OCI-LY1 (cell line): ENCODE measurements around the gene SERF1B.
"Not testable (repeated sequence)": the region's sequence is repeated elsewhere in the genome, so short reads cannot be mapped to it uniquely, and the experiment has no call there.

Experiments
- H2AFZ ChIP-seq: fragments of 200-600 bp; sonication (generic), shearing (Covaris generic); 2 replicates; pipeline ENCODE4 v1.6.0; 2014; ENCODE audit warnings: antibody characterized with exemption, mild to moderate bottlenecking, low read length
- H3F3A ChIP-seq: fragments of 200-600 bp; sonication (generic), shearing (Covaris generic); 2 replicates; pipeline ENCODE4 v1.6.0; 2014; ENCODE audit warnings: mild to moderate bottlenecking, antibody characterized with exemption, low read length, moderate library complexity; ENCODE audit not compliant: insufficient read depth
- H3K27ac ChIP-seq: fragments of 200-600 bp; sonication (generic); 2 replicates; pipeline ENCODE4 v1.5.1; 2014; ENCODE audit warnings: low read length, mixed run types, mild to moderate bottlenecking, low read depth; ENCODE audit not compliant: poor library complexity, severe bottlenecking
- H3K27me3 ChIP-seq: fragments of 200-600 bp; sonication (generic); 2 replicates; pipeline ENCODE4 v1.6.0; 2014; ENCODE audit warnings: antibody characterized with exemption, mild to moderate bottlenecking, low read length, moderate library complexity; ENCODE audit not compliant: insufficient read depth
- H3K36me3 ChIP-seq: fragments of 200-600 bp; sonication (generic); 2 replicates; pipeline ENCODE4 v1.6.1; 2014; ENCODE audit warnings: mild to moderate bottlenecking, antibody characterized with exemption, low read length, moderate library complexity, mixed read lengths; ENCODE audit not compliant: insufficient read depth
- H3K4me1 ChIP-seq: fragments of 200-600 bp; sonication (generic); 2 replicates; pipeline ENCODE4 v1.5.1; 2014; ENCODE audit warnings: mild to moderate bottlenecking, low read length, moderate library complexity; ENCODE audit not compliant: insufficient read depth, severe bottlenecking
- H3K4me2 ChIP-seq: fragments of 200-600 bp; sonication (generic), shearing (Covaris generic); 2 replicates; pipeline ENCODE4 v1.6.1; 2014; ENCODE audit warnings: low read length
- H3K4me3 ChIP-seq: fragments of 200-600 bp; sonication (generic); 2 replicates; pipeline ENCODE4 v1.5.1; 2014; ENCODE audit warnings: low read length, low read depth, mild to moderate bottlenecking, mixed read lengths; ENCODE audit not compliant: poor library complexity, severe bottlenecking
- H3K79me2 ChIP-seq: fragments of 200-600 bp; shearing (Covaris generic); 2 replicates; pipeline ENCODE4 v1.6.1; 2016; ENCODE audit warnings: mixed run types, low read length, mixed read lengths; ENCODE audit not compliant: insufficient read depth
- H3K9ac ChIP-seq: fragments of 200-600 bp; sonication (generic), shearing (Covaris generic); 2 replicates; pipeline ENCODE4 v1.6.1; 2014; ENCODE audit warnings: mild to moderate bottlenecking, low read length, mixed read lengths
- H3K9me2 ChIP-seq: fragments of 200-600 bp; sonication (generic), shearing (Covaris generic); 2 replicates; pipeline ENCODE4 v1.6.1; 2014; ENCODE audit warnings: low read depth, mild to moderate bottlenecking, low read length, mixed read lengths
- H3K9me3 ChIP-seq: fragments of 200-600 bp; shearing (Covaris generic); 2 replicates; pipeline ENCODE4 v1.6.1; 2014; ENCODE audit warnings: low read length, mixed read lengths
- H4K20me1 ChIP-seq: fragments of 200-600 bp; sonication (generic), shearing (Covaris generic); 2 replicates; pipeline ENCODE4 v1.6.0; 2016; ENCODE audit warnings: mild to moderate bottlenecking, low read length; ENCODE audit not compliant: insufficient read depth

The SERF1B gene

GRCh38 chr5:70025106-70025844, at the start of gene SERF1B:
Gene SERF1B, plus strand, starts transcription at chr5:70025251. Its CDS starts 201 bp downstream, at chr5:70025452.
- H3K79me2 ChIP-seq, H2AFZ ChIP-seq, H3F3A ChIP-seq, H3K4me2 ChIP-seq, H3K36me3 ChIP-seq, H3K4me1 ChIP-seq, H3K4me3 ChIP-seq, H3K27ac ChIP-seq, H3K9me2 ChIP-seq, H3K27me3 ChIP-seq, H4K20me1 ChIP-seq, H3K9ac ChIP-seq, H3K9me3 ChIP-seq: not testable (repeated sequence)

GRCh38 chr5:69991713-69992112, 33.3 kb upstream of the SERF1B start:
- not testable (repeated sequence) for H3K27me3 ChIP-seq, H3K9me2 ChIP-seq, H3K9ac ChIP-seq, H3K4me3 ChIP-seq, H2AFZ ChIP-seq, H3K4me1 ChIP-seq, H3K9me3 ChIP-seq, H4K20me1 ChIP-seq, H3K79me2 ChIP-seq, H3K27ac ChIP-seq, H3K4me2 ChIP-seq, H3F3A ChIP-seq, H3K36me3 ChIP-seq

- not testable (repeated sequence) for H3K79me2 ChIP-seq, H3K9ac ChIP-seq, H3K9me2 ChIP-seq, H3K36me3 ChIP-seq, H3K27ac ChIP-seq, H3K27me3 ChIP-seq, H3K4me3 ChIP-seq, H3K9me3 ChIP-seq, H4K20me1 ChIP-seq, H3K4me1 ChIP-seq, H3F3A ChIP-seq, H3K4me2 ChIP-seq, H2AFZ ChIP-seq
Measured at GRCh38 chr5:69995535-69995934, 29.5 kb upstream of the SERF1B start.

GRCh38 chr5:70020660-70021059, 4.4 kb upstream of the SERF1B start:
- not testable (repeated sequence) for H2AFZ ChIP-seq, H3K4me2 ChIP-seq, H3K9ac ChIP-seq

GRCh38 chr5:70025845-70026145, 744 bp downstream of the SERF1B start:
- not testable (repeated sequence) for H3K9me2 ChIP-seq, H3K27me3 ChIP-seq, H2AFZ ChIP-seq, H3K4me3 ChIP-seq, H3K4me1 ChIP-seq, H3K27ac ChIP-seq, H3K9me3 ChIP-seq, H3K4me2 ChIP-seq, H4K20me1 ChIP-seq, H3K79me2 ChIP-seq, H3K9ac ChIP-seq, H3K36me3 ChIP-seq, H3F3A ChIP-seq

More at GRCh38 chr5:70020660-70021059, 4.4 kb upstream of the SERF1B start:
- H3K27me3 ChIP-seq, H3F3A ChIP-seq, H3K79me2 ChIP-seq, H4K20me1 ChIP-seq, H3K4me3 ChIP-seq, H3K9me2 ChIP-seq, H3K4me1 ChIP-seq, H3K36me3 ChIP-seq, H3K9me3 ChIP-seq, H3K27ac ChIP-seq: not testable (repeated sequence)

- not testable (repeated sequence) for H3K4me1 ChIP-seq, H4K20me1 ChIP-seq, H3K4me2 ChIP-seq, H3K27ac ChIP-seq, H3F3A ChIP-seq, H3K4me3 ChIP-seq, H2AFZ ChIP-seq, H3K27me3 ChIP-seq, H3K9ac ChIP-seq, H3K36me3 ChIP-seq, H3K79me2 ChIP-seq, H3K9me2 ChIP-seq, H3K9me3 ChIP-seq
Measured at GRCh38 chr5:70031204-70031603, 6.2 kb downstream of the SERF1B start.

GRCh38 chr5:70041411-70041810, 16.4 kb downstream of the SERF1B start:
- not testable (repeated sequence) for H3K9ac ChIP-seq, H3K27ac ChIP-seq, H3K27me3 ChIP-seq, H4K20me1 ChIP-seq, H3K9me3 ChIP-seq, H3K9me2 ChIP-seq, H3K4me3 ChIP-seq, H3K4me1 ChIP-seq, H2AFZ ChIP-seq, H3K79me2 ChIP-seq, H3K36me3 ChIP-seq, H3F3A ChIP-seq, H3K4me2 ChIP-seq

- not testable (repeated sequence) for H3K9me3 ChIP-seq, H3K9me2 ChIP-seq, H3K79me2 ChIP-seq, H3K4me2 ChIP-seq, H3K27me3 ChIP-seq, H3K36me3 ChIP-seq, H3K4me1 ChIP-seq, H3K27ac ChIP-seq, H3K9ac ChIP-seq, H4K20me1 ChIP-seq, H2AFZ ChIP-seq, H3K4me3 ChIP-seq, H3F3A ChIP-seq
Measured at GRCh38 chr5:70049790-70050142, 24.7 kb downstream of the SERF1B start.
